ENCODE measurements around the gene RAB6C.
A peak's percentile ranks its signal among the peaks of the same experiment; 100 is the strongest.
"Not testable (repeated sequence)": the region's sequence is repeated elsewhere in the genome, so short reads cannot be mapped to it uniquely, and the experiment has no call there.

RAB6C gene

GRCh38 chr2:129996657-129997237 lies 17.3 kb downstream of the RAB6C start:
- not testable (repeated sequence) for DNase-seq

GRCh38 chr2:129998771-129999170 lies 19.3 kb downstream of the RAB6C start:
- peak; percentile 23 for DNase-seq

GRCh38 chr2:130005862-130006261 lies 26.4 kb downstream of the RAB6C start:
- peak; percentile 24 for DNase-seq

- DNase-seq = not testable (repeated sequence)
Observed at GRCh38 chr2:130016701-130017100, 37.2 kb downstream of the RAB6C start.

- DNase-seq = no peak
Observed at GRCh38 chr2:130019402-130019801, 39.9 kb downstream of the RAB6C start.

GRCh38 chr2:130020069-130020468 lies 40.6 kb downstream of the RAB6C start:
- not testable (repeated sequence) for DNase-seq

- DNase-seq = peak; percentile 10
Observed at GRCh38 chr2:130025931-130026330, 46.5 kb downstream of the RAB6C start.

Data from NCI-H69 (cell line).